Hematopoietic multipotent progenitor cell treated with erythropoietin and hydrocortisone succinate and interleukin-3 and kit ligand, for 8 days (in vitro differentiated cells): ENCODE measurements around the gene FAM151A.
"Not testable (repeated sequence)": the region's sequence is repeated elsewhere in the genome, so short reads cannot be mapped to it uniquely, and the experiment has no call there.

Source experiments
- DNase-seq: peaks from one replicate; pipeline ENCODE4 v3.0.0-alpha.2; 2015

Gene FAM151A

GRCh38 chr1:54636461-54637446, 13.4 kb upstream of the FAM151A start:
- not testable (repeated sequence) for DNase-seq

- DNase-seq, result not testable (repeated sequence)
Observed at GRCh38 chr1:54635804-54636203, 12.5 kb upstream of the FAM151A start.

GRCh38 chr1:54627196-54627595, 3.9 kb upstream of the FAM151A start:
- no peak for DNase-seq

- no peak for DNase-seq
Observed at GRCh38 chr1:54624466-54625464, 1.4 kb upstream of the FAM151A start.

- DNase-seq, result no peak
Observed at GRCh38 chr1:54619749-54620148, 3.6 kb downstream of the FAM151A start.

- no peak for DNase-seq
Observed at GRCh38 chr1:54615531-54616279, 7.6 kb downstream of the FAM151A start.

GRCh38 chr1:54614563-54614962, 8.8 kb downstream of the FAM151A start:
- DNase-seq, result no peak

- no peak for DNase-seq
Observed at GRCh38 chr1:54614024-54614423, 9.3 kb downstream of the FAM151A start.

GRCh38 chr1:54611621-54612020, 11.7 kb downstream of the FAM151A start:
- no peak for DNase-seq

- DNase-seq, result no peak
Observed at GRCh38 chr1:54610601-54611580, 12.4 kb downstream of the FAM151A start.

GRCh38 chr1:54610048-54610447, 13.3 kb downstream of the FAM151A start:
- no peak for DNase-seq

GRCh38 chr1:54609301-54609921, 13.9 kb downstream of the FAM151A start:
- DNase-seq, result no peak

- no peak for DNase-seq
Observed at GRCh38 chr1:54608566-54609230, 14.6 kb downstream of the FAM151A start.

- DNase-seq, result no peak
Observed at GRCh38 chr1:54607821-54608565, 15.3 kb downstream of the FAM151A start.

- no peak for DNase-seq
Observed at GRCh38 chr1:54606990-54607325, 16.4 kb downstream of the FAM151A start.

- no peak for DNase-seq
Observed at GRCh38 chr1:54606096-54606989, 17.0 kb downstream of the FAM151A start.

- DNase-seq, result no peak
Observed at GRCh38 chr1:54604572-54605370, 18.6 kb downstream of the FAM151A start.

- DNase-seq, result no peak
Observed at GRCh38 chr1:54604051-54604450, 19.3 kb downstream of the FAM151A start.
